Tibial nerve (tissue), 4 donors: Measurements from ENCODE around the gene PTPRG.

Source experiments
- CTCF ChIP-seq, 5 experiments: fragments of 200-600 bp in 3 of 5; fragments of 450-650 bp in 2 of 5; sonication (generic) in 3 of 5; IDR thresholded peaks; one replicate each; pipeline ENCODE4 v1.5.1; 2016 to 2019; ENCODE audit warnings: antibody characterized with exemption in 5 of 5, mild to moderate bottlenecking in 3 of 5, moderate library complexity in 2 of 5
- EP300 ChIP-seq, 2 donors: sonication (generic); formaldehyde crosslinking; IDR thresholded peaks; one replicate each; pipeline ENCODE4 v1.6.1; 2017; ENCODE audit warnings: antibody characterized with exemption in 2 of 2, mild to moderate bottlenecking in 1 of 2
- POLR2A ChIP-seq, 2 donors: fragments of 450-650 bp; IDR thresholded peaks; one replicate each; pipeline ENCODE4 v1.6.1; 2017; ENCODE audit warnings: antibody characterized with exemption in 2 of 2, mild to moderate bottlenecking in 2 of 2, moderate library complexity in 2 of 2

GRCh38 chr3:61530355-61530754 is 31.0 kb upstream of the PTPRG start:
- no peak for TF ChIP-seq POLR2A (IDR thresholded peaks at IDR 0.05)
- TF ChIP-seq CTCF (IDR thresholded peaks at IDR 0.05) = peak in 1 of 5 experiments; percentile 18
- no peak for TF ChIP-seq EP300 (IDR thresholded peaks at IDR 0.05)
